Measurements from ENCODE around the gene MYL12B.

MYL12B gene

GRCh38 chr18:3251963-3252277 is 10.0 kb upstream of the MYL12B start:
- Histone ChIP-seq H3K36me3 (ENCODE audit: control insufficient read depth in 1 of 2, insufficient read depth in 2 of 2, low read length in 2 of 2) (peaks cover 48 to 50% of the 10 kb centered on the region in 2 donors), H3K9me3 (ENCODE audit: control insufficient read depth in 1 of 2, low read length in 2 of 2) (no peaks in the 10 kb centered on the region), H3K27me3 (ENCODE audit: low read depth, low read length) (no peaks in the 10 kb centered on the region), H3K27ac (ENCODE audit: low read length) (peak overlapping the region; percentile 71), H3K4me1 (ENCODE audit: control insufficient read depth in 1 of 2, insufficient read depth in 2 of 2, low read length in 2 of 2) (peaks cover 10 to 31% of the 10 kb centered on the region in 2 donors), H3K4me3 (ENCODE audit: low read depth in 1 of 2, low read length in 2 of 2) (no peak overlapping the region)

GRCh38 chr18:3252843-3253242 is 9.1 kb upstream of the MYL12B start:
- no peaks in the 10 kb centered on the region for H3K9me3 ChIP-seq (ENCODE audit: control insufficient read depth in 1 of 2, low read length in 2 of 2)
- H3K4me3 ChIP-seq (ENCODE audit: low read depth in 1 of 2, low read length in 2 of 2) = no peak overlapping the region
- H3K27me3 ChIP-seq (ENCODE audit: low read depth, low read length) = no peaks in the 10 kb centered on the region
- no peak overlapping the region for H3K27ac ChIP-seq (ENCODE audit: low read length)
- peaks cover 50 to 57% of the 10 kb centered on the region in 2 donors for H3K36me3 ChIP-seq (ENCODE audit: control insufficient read depth in 1 of 2, insufficient read depth in 2 of 2, low read length in 2 of 2)
- peaks cover 13 to 41% of the 10 kb centered on the region in 2 donors for H3K4me1 ChIP-seq (ENCODE audit: control insufficient read depth in 1 of 2, insufficient read depth in 2 of 2, low read length in 2 of 2)

GRCh38 chr18:3254725-3255124 is 7.2 kb upstream of the MYL12B start:
- Histone ChIP-seq H3K4me3 (ENCODE audit: low read depth in 1 of 2, low read length in 2 of 2) (no peak overlapping the region), H3K9me3 (ENCODE audit: control insufficient read depth in 1 of 2, low read length in 2 of 2) (no peaks in the 10 kb centered on the region), H3K27me3 (ENCODE audit: low read depth, low read length) (no peaks in the 10 kb centered on the region), H3K4me1 (ENCODE audit: control insufficient read depth in 1 of 2, insufficient read depth in 2 of 2, low read length in 2 of 2) (peaks cover 13 to 37% of the 10 kb centered on the region in 2 donors), H3K27ac (ENCODE audit: low read length) (no peak overlapping the region), H3K36me3 (ENCODE audit: control insufficient read depth in 1 of 2, insufficient read depth in 2 of 2, low read length in 2 of 2) (peaks cover 49 to 53% of the 10 kb centered on the region in 2 donors)

- H3K4me1 ChIP-seq (ENCODE audit: control insufficient read depth in 1 of 2, insufficient read depth in 2 of 2, low read length in 2 of 2) = peaks cover 10 to 30% of the 10 kb centered on the region in 2 donors
- peaks cover 46 to 49% of the 10 kb centered on the region in 2 donors for H3K36me3 ChIP-seq (ENCODE audit: control insufficient read depth in 1 of 2, insufficient read depth in 2 of 2, low read length in 2 of 2)
- no peak overlapping the region for H3K27ac ChIP-seq (ENCODE audit: low read length)
- no peak overlapping the region for H3K4me3 ChIP-seq (ENCODE audit: low read depth in 1 of 2, low read length in 2 of 2)
- H3K27me3 ChIP-seq (ENCODE audit: low read depth, low read length) = no peaks in the 10 kb centered on the region
- H3K9me3 ChIP-seq (ENCODE audit: control insufficient read depth in 1 of 2, low read length in 2 of 2) = no peaks in the 10 kb centered on the region
Measured at GRCh38 chr18:3255611-3256165, 6.2 kb upstream of the MYL12B start.

- peak overlapping the region; percentile 68 for H3K27ac ChIP-seq (ENCODE audit: low read length)
- peaks cover 12 to 33% of the 10 kb centered on the region in 2 donors for H3K4me1 ChIP-seq (ENCODE audit: control insufficient read depth in 1 of 2, insufficient read depth in 2 of 2, low read length in 2 of 2)
- H3K9me3 ChIP-seq (ENCODE audit: control insufficient read depth in 1 of 2, low read length in 2 of 2) = no peaks in the 10 kb centered on the region
- no peak overlapping the region for H3K4me3 ChIP-seq (ENCODE audit: low read depth in 1 of 2, low read length in 2 of 2)
- no peaks in the 10 kb centered on the region for H3K27me3 ChIP-seq (ENCODE audit: low read depth, low read length)
- peaks cover 46 to 58% of the 10 kb centered on the region in 2 donors for H3K36me3 ChIP-seq (ENCODE audit: control insufficient read depth in 1 of 2, insufficient read depth in 2 of 2, low read length in 2 of 2)
Measured at GRCh38 chr18:3256693-3257626, 5.0 kb upstream of the MYL12B start.

- Histone ChIP-seq H3K27ac (ENCODE audit: low read length) (peak overlapping the region; percentile 68), H3K9me3 (ENCODE audit: control insufficient read depth in 1 of 2, low read length in 2 of 2) (no peaks in the 10 kb centered on the region), H3K36me3 (ENCODE audit: control insufficient read depth in 1 of 2, insufficient read depth in 2 of 2, low read length in 2 of 2) (peaks cover 46 to 62% of the 10 kb centered on the region in 2 donors), H3K27me3 (ENCODE audit: low read depth, low read length) (no peaks in the 10 kb centered on the region), H3K4me1 (ENCODE audit: control insufficient read depth in 1 of 2, insufficient read depth in 2 of 2, low read length in 2 of 2) (peaks cover 9 to 30% of the 10 kb centered on the region in 2 donors), H3K4me3 (ENCODE audit: low read depth in 1 of 2, low read length in 2 of 2) (no peak overlapping the region)
Measured at GRCh38 chr18:3257627-3258120, 4.3 kb upstream of the MYL12B start.

GRCh38 chr18:3260995-3261372 is 949 bp upstream of the MYL12B start:
- Histone ChIP-seq H3K36me3 (ENCODE audit: control insufficient read depth in 1 of 2, insufficient read depth in 2 of 2, low read length in 2 of 2) (peaks cover 14 to 36% of the 10 kb centered on the region in 2 donors), H3K4me3 (ENCODE audit: low read depth in 1 of 2, low read length in 2 of 2) (peak overlapping the region; percentile 80 to 96), H3K9me3 (ENCODE audit: control insufficient read depth in 1 of 2, low read length in 2 of 2) (no peaks in the 10 kb centered on the region), H3K27me3 (ENCODE audit: low read depth, low read length) (no peaks in the 10 kb centered on the region), H3K27ac (ENCODE audit: low read length) (peak overlapping the region; percentile 99), H3K4me1 (ENCODE audit: control insufficient read depth in 1 of 2, insufficient read depth in 2 of 2, low read length in 2 of 2) (peaks cover 20 to 55% of the 10 kb centered on the region in 2 donors)

- peak overlapping the region; percentile 99 for H3K27ac ChIP-seq (ENCODE audit: low read length)
- H3K36me3 ChIP-seq (ENCODE audit: control insufficient read depth in 1 of 2, insufficient read depth in 2 of 2, low read length in 2 of 2) = peaks cover 1 to 27% of the 10 kb centered on the region in 2 donors
- H3K4me3 ChIP-seq (ENCODE audit: low read depth in 1 of 2, low read length in 2 of 2) = peak overlapping the region; percentile 80 to 96
- peaks cover 16 to 54% of the 10 kb centered on the region in 2 donors for H3K4me1 ChIP-seq (ENCODE audit: control insufficient read depth in 1 of 2, insufficient read depth in 2 of 2, low read length in 2 of 2)
- H3K9me3 ChIP-seq (ENCODE audit: control insufficient read depth in 1 of 2, low read length in 2 of 2) = no peaks in the 10 kb centered on the region
- no peaks in the 10 kb centered on the region for H3K27me3 ChIP-seq (ENCODE audit: low read depth, low read length)
Measured at GRCh38 chr18:3262234-3263131, 550 bp downstream of the MYL12B start.

GRCh38 chr18:3263132-3263700 is 1.3 kb downstream of the MYL12B start:
- H3K4me1 ChIP-seq (ENCODE audit: control insufficient read depth in 1 of 2, insufficient read depth in 2 of 2, low read length in 2 of 2) = peaks cover 19 to 54% of the 10 kb centered on the region in 2 donors
- H3K27ac ChIP-seq (ENCODE audit: low read length) = peak overlapping the region; percentile 99

GRCh38 chr18:3264362-3264761 is 2.4 kb downstream of the MYL12B start:
- no peaks in the 10 kb centered on the region for H3K9me3 ChIP-seq (ENCODE audit: control insufficient read depth in 1 of 2, low read length in 2 of 2)
- H3K36me3 ChIP-seq (ENCODE audit: control insufficient read depth in 1 of 2, insufficient read depth in 2 of 2, low read length in 2 of 2) = peaks cover 0 to 13% of the 10 kb centered on the region in 2 donors
- no peaks in the 10 kb centered on the region for H3K27me3 ChIP-seq (ENCODE audit: low read depth, low read length)
- H3K4me3 ChIP-seq (ENCODE audit: low read depth in 1 of 2, low read length in 2 of 2) = peak overlapping the region in 1 of 2 donors; percentile 20
- peaks cover 30 to 62% of the 10 kb centered on the region in 2 donors for H3K4me1 ChIP-seq (ENCODE audit: control insufficient read depth in 1 of 2, insufficient read depth in 2 of 2, low read length in 2 of 2)
- H3K27ac ChIP-seq (ENCODE audit: low read length) = no peak overlapping the region

More at GRCh38 chr18:3263132-3263700, 1.3 kb downstream of the MYL12B start:
- Histone ChIP-seq H3K27me3 (ENCODE audit: low read depth, low read length) (no peaks in the 10 kb centered on the region), H3K9me3 (ENCODE audit: control insufficient read depth in 1 of 2, low read length in 2 of 2) (no peaks in the 10 kb centered on the region), H3K4me3 (ENCODE audit: low read depth in 1 of 2, low read length in 2 of 2) (peak overlapping the region; percentile 80 to 96), H3K36me3 (ENCODE audit: control insufficient read depth in 1 of 2, insufficient read depth in 2 of 2, low read length in 2 of 2) (peaks cover 0 to 20% of the 10 kb centered on the region in 2 donors)
